Progenitor cell of endocrine pancreas (in vitro differentiated cells): ENCODE measurements around the gene CCT4. TPM values are rescaled to one million over a fixed set of nuclear protein-coding genes. Genes with fewer than 3 reads are reported as not detected.

Experiments
- DNase-seq: peaks from one replicate; pipeline ENCODE4 v3.0.0; 2021; ENCODE audit warnings: low spot score; ENCODE audit not compliant: unreplicated experiment
- H3K27ac Mint-ChIP-seq: 2 replicates; pipeline ENCODE4 v1.8.0; 2021; ENCODE audit warnings: mild to moderate bottlenecking, moderate library complexity, mixed read lengths
- H3K27me3 Mint-ChIP-seq: 2 replicates; pipeline ENCODE4 v1.8.0; 2021; ENCODE audit warnings: mixed read lengths
- H3K36me3 Mint-ChIP-seq: 2 replicates; pipeline ENCODE4 v1.8.0; 2022; ENCODE audit warnings: mixed read lengths; ENCODE audit not compliant: insufficient read depth
- H3K4me1 Mint-ChIP-seq: 2 replicates; pipeline ENCODE4 v1.8.0; 2021; ENCODE audit warnings: low read depth, mixed read lengths
- H3K4me3 Mint-ChIP-seq: 2 replicates; pipeline ENCODE4 v1.8.0; 2021; ENCODE audit warnings: low read depth, mild to moderate bottlenecking, moderate library complexity, mixed read lengths
- H3K9me3 Mint-ChIP-seq: 2 replicates; pipeline ENCODE4 v1.8.0; 2021; ENCODE audit warnings: low read depth, mixed read lengths
- long read RNA-seq: library from polyadenylated mRNA; unstranded; transcript quantifications from one replicate; pipeline ENCODE4 v2.0.0, GENCODE V29; 2020
- total RNA-seq: library from RNA; stranded (reverse); gene quantifications from 2 replicates; pipeline ENCODE4 v1.2.1, GENCODE V29; 2021
- TF ChIP-seq, protein P1 (sequence below): fragments of 200-600 bp; sonication (generic); IDR thresholded peaks from one replicate; pipeline ENCODE4 v1.5.0; 2021; ENCODE audit warnings: antibody characterized with exemption, mild to moderate bottlenecking; ENCODE audit not compliant: unreplicated experiment

The CCT4 gene
- total RNA-seq = 166 and 167 TPM in 2 replicates
- long read RNA-seq, transcript CCT4-201 (14 exons, 2,520 nt) = major isoform, 1,513 of 1,605 reads
- long read RNA-seq, partial matches to known transcripts = 24 of 1,605 reads
- long read RNA-seq, other reads (novel, unspliced or antisense) = 66 of 1,605 reads

- Mint-ChIP-seq H3K36me3 (peaks cover 6% of the 10 kb centered on the region), H3K4me1 (peaks cover 18% of the 10 kb centered on the region), H3K4me3 (peak within 1 kb of the TSS; percentile 99), H3K9me3 (no peaks in the 10 kb centered on the region), H3K27ac (peak within 1 kb of the TSS; percentile 100), H3K27me3 (no peaks in the 10 kb centered on the region)
- DNase-seq = peak; percentile 87
- TF ChIP-seq, protein P1, sequence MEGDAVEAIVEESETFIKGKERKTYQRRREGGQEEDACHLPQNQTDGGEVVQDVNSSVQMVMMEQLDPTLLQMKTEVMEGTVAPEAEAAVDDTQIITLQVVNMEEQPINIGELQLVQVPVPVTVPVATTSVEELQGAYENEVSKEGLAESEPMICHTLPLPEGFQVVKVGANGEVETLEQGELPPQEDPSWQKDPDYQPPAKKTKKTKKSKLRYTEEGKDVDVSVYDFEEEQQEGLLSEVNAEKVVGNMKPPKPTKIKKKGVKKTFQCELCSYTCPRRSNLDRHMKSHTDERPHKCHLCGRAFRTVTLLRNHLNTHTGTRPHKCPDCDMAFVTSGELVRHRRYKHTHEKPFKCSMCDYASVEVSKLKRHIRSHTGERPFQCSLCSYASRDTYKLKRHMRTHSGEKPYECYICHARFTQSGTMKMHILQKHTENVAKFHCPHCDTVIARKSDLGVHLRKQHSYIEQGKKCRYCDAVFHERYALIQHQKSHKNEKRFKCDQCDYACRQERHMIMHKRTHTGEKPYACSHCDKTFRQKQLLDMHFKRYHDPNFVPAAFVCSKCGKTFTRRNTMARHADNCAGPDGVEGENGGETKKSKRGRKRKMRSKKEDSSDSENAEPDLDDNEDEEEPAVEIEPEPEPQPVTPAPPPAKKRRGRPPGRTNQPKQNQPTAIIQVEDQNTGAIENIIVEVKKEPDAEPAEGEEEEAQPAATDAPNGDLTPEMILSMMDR = no peak
These were observed at the start of gene CCT4 for GRCh38 chr2:61888267-61889055. CCT4 (minus strand) TSS chr2:61888656; CDS start chr2:61888507, 149 bp downstream.

- TF ChIP-seq, protein P1 = no peak
These were observed 49.4 kb upstream of the CCT4 start for GRCh38 chr2:61937886-61938285.

GRCh38 chr2:61937098-61937497, 48.6 kb upstream of the CCT4 start:
- peaks cover 7% of the 10 kb centered on the region for H3K36me3 Mint-ChIP-seq
- H3K27ac Mint-ChIP-seq = no peak overlapping the region
- DNase-seq = no peak
- H3K4me3 Mint-ChIP-seq = no peak overlapping the region
- peaks cover 2% of the 10 kb centered on the region for H3K4me1 Mint-ChIP-seq
- H3K27me3 Mint-ChIP-seq = no peaks in the 10 kb centered on the region
- TF ChIP-seq, protein P1 = no peak
- peaks cover 7% of the 10 kb centered on the region for H3K9me3 Mint-ChIP-seq

More at GRCh38 chr2:61937886-61938285, 49.4 kb upstream of the CCT4 start:
- no peak for DNase-seq
- H3K4me1 Mint-ChIP-seq = peaks cover 2% of the 10 kb centered on the region
- no peak overlapping the region for H3K27ac Mint-ChIP-seq
- H3K27me3 Mint-ChIP-seq = no peaks in the 10 kb centered on the region
- H3K9me3 Mint-ChIP-seq = no peaks in the 10 kb centered on the region
- H3K4me3 Mint-ChIP-seq = no peak overlapping the region
- peaks cover 1% of the 10 kb centered on the region for H3K36me3 Mint-ChIP-seq

DNA sequence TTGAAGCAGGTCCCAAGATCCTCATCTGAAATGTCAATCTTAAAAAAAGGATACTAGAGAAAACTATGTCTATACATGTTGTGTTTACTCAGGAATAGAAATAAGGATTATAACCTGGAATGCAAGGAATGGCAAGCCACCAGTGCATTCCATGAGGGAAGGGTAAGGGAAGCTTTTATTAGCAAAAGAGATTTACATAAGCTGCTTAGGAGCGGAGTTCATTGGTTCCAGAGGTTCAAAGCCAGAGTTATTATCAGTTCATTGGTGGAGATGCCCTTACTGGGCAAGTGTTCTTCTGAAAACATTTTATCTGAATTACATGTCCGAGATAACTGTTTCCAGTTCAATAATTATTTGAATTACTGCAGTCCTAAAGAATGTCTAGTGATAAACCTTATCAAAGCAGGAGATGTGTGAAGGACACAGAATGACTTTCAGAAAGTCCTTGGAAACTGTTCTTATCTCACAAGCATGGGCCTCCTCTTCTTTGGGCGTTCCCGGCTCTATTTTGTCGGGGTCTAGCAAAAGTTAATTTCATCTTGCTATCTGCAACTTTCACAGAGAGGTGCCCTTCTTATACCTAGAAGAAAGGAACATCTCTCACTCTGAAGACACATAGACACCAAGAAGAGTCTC, 40.5 kb upstream of the CCT4 start:
- no peaks in the 10 kb centered on the region for H3K27me3 Mint-ChIP-seq
- H3K27ac Mint-ChIP-seq = no peak overlapping the region
- H3K4me3 Mint-ChIP-seq = no peak overlapping the region
- TF ChIP-seq, protein P1 = no peak
- peaks cover 7% of the 10 kb centered on the region for H3K4me1 Mint-ChIP-seq
- H3K36me3 Mint-ChIP-seq = peaks cover 20% of the 10 kb centered on the region
- H3K9me3 Mint-ChIP-seq = peaks cover 12% of the 10 kb centered on the region
- DNase-seq = no peak
